NOMO-1 (cell line): Measurements from ENCODE around the gene SSNA1.

Experiments used
- DNase-seq, 2 experiments: peaks; one replicate each; lab custom pipeline; 2025; ENCODE audit not compliant: unreplicated experiment in 2 of 2; lab: John Stamatoyannopoulos, UW

Gene SSNA1

GRCh38 chr9:137198051-137198901 lies 9.8 kb downstream of the SSNA1 start:
- no peak for DNase-seq

GRCh38 chr9:137198902-137199283 lies 10.4 kb downstream of the SSNA1 start:
- DNase-seq = no peak

- DNase-seq = no peak
Observed at GRCh38 chr9:137199411-137200121, 11.1 kb downstream of the SSNA1 start.

GRCh38 chr9:137200311-137201204 lies 12.1 kb downstream of the SSNA1 start, which contains the start of gene TPRN:
TPRN (minus strand) TSS chr9:137200741; CDS start chr9:137200711, 30 bp downstream.
- DNase-seq = peak; percentile 100

GRCh38 chr9:137201205-137201868 lies 12.9 kb downstream of the SSNA1 start:
- no peak for DNase-seq

- no peak for DNase-seq
Observed at GRCh38 chr9:137202966-137203365, 14.5 kb downstream of the SSNA1 start.

- no peak for DNase-seq
Observed at GRCh38 chr9:137204731-137205125, 16.3 kb downstream of the SSNA1 start.

GRCh38 chr9:137205126-137206069 lies 16.9 kb downstream of the SSNA1 start, which contains the start of the genes NDOR1 and TMEM203:
NDOR1 (plus strand) TSS chr9:137205700; CDS start chr9:137205778, 78 bp downstream.
TMEM203 (minus strand) TSS chr9:137205648; CDS start chr9:137205414, 234 bp downstream.
- DNase-seq = peak; percentile 89 to 92

- DNase-seq = no peak
Observed at GRCh38 chr9:137206602-137207001, 18.1 kb downstream of the SSNA1 start.

- DNase-seq = no peak
Observed at GRCh38 chr9:137211532-137211931, 23.1 kb downstream of the SSNA1 start.

- no peak for DNase-seq
Observed at GRCh38 chr9:137212520-137212919, 24.0 kb downstream of the SSNA1 start.

- no peak for DNase-seq
Observed at GRCh38 chr9:137213160-137214060, 24.9 kb downstream of the SSNA1 start.

- no peak for DNase-seq
Observed at GRCh38 chr9:137214620-137215019, 26.1 kb downstream of the SSNA1 start.

GRCh38 chr9:137215196-137215986 lies 26.9 kb downstream of the SSNA1 start:
- no peak for DNase-seq

GRCh38 chr9:137216188-137216965 lies 27.9 kb downstream of the SSNA1 start:
- DNase-seq = no peak
